ENCODE measurements around the gene VOPP1.

- TF ChIP-seq CTCF (IDR thresholded peaks at IDR 0.05), result no peak
- no peak for TF ChIP-seq POLR2A (IDR thresholded peaks at IDR 0.05)
These were observed 75.4 kb downstream of the VOPP1 start for GRCh38 chr7:55496906-55497305.

All from uterus (tissue), 2 donors.